UCSD-AML1 (cell line): ENCODE data around the gene VENTX.
A peak's percentile ranks its signal among the peaks of the same experiment; 100 is the strongest.
"Not testable (repeated sequence)": the region's sequence is repeated elsewhere in the genome, so short reads cannot be mapped to it uniquely, and the experiment has no call there.

Experiments
- DNase-seq: peaks from one replicate; lab custom pipeline; 2025; ENCODE audit not compliant: unreplicated experiment; lab: John Stamatoyannopoulos, UW

Gene VENTX

GRCh38 chr10:133214468-133215410, 22.9 kb upstream of the VENTX start:
- no peak for DNase-seq

GRCh38 chr10:133215586-133215985, 22.1 kb upstream of the VENTX start:
- DNase-seq, result no peak

GRCh38 chr10:133216776-133217175, 20.9 kb upstream of the VENTX start:
- DNase-seq, result no peak

GRCh38 chr10:133217800-133218589, 19.7 kb upstream of the VENTX start:
- DNase-seq, result no peak

- no peak for DNase-seq
These were observed 18.8 kb upstream of the VENTX start for GRCh38 chr10:133218891-133219290.

- no peak for DNase-seq
These were observed 17.9 kb upstream of the VENTX start for GRCh38 chr10:133219782-133220181.

- no peak for DNase-seq
These were observed 16.3 kb upstream of the VENTX start for GRCh38 chr10:133221331-133221730.

- not testable (repeated sequence) for DNase-seq
These were observed 15.9 kb upstream of the VENTX start for GRCh38 chr10:133221756-133222155.

- DNase-seq, result no peak
These were observed 13.6 kb upstream of the VENTX start for GRCh38 chr10:133224076-133224475.

- no peak for DNase-seq
These were observed 12.8 kb upstream of the VENTX start for GRCh38 chr10:133224756-133225372.

- no peak for DNase-seq
These were observed 11.9 kb upstream of the VENTX start for GRCh38 chr10:133225707-133226191.

- DNase-seq, result peak; percentile 40
These were observed 11.3 kb upstream of the VENTX start for GRCh38 chr10:133226251-133226808.

GRCh38 chr10:133227256-133227655, 10.4 kb upstream of the VENTX start:
- DNase-seq, result no peak

GRCh38 chr10:133229265-133230043, 8.2 kb upstream of the VENTX start:
- DNase-seq, result no peak

GRCh38 chr10:133230044-133230361, 7.7 kb upstream of the VENTX start, which contains the start of gene UTF1:
UTF1 (plus strand) TSS chr10:133230217; CDS start chr10:133230289, 72 bp downstream.
- no peak for DNase-seq

- no peak for DNase-seq
These were observed 7.1 kb upstream of the VENTX start for GRCh38 chr10:133230387-133231195.

GRCh38 chr10:133231244-133231945, 6.3 kb upstream of the VENTX start:
- no peak for DNase-seq

- DNase-seq, result no peak
These were observed 5.6 kb upstream of the VENTX start for GRCh38 chr10:133231946-133232574.
